DOHH2 (cell line): Measurements from ENCODE around the gene NBEA.
"Not testable (repeated sequence)": the region's sequence is repeated elsewhere in the genome, so short reads cannot be mapped to it uniquely, and the experiment has no call there.

Experiments
- H3F3A ChIP-seq: fragments of 200-600 bp; sonication (generic), shearing (Covaris generic); 2 replicates; pipeline ENCODE4 v1.6.0; 2016; ENCODE audit warnings: antibody characterized with exemption, mild to moderate bottlenecking; ENCODE audit not compliant: control insufficient read depth, insufficient read depth
- H3K27ac ChIP-seq: fragments of 200-600 bp; sonication (generic); 2 replicates; pipeline ENCODE4 v1.5.1; 2014; ENCODE audit warnings: low read depth, mild to moderate bottlenecking, low read length, moderate library complexity
- H3K27me3 ChIP-seq: fragments of 200-600 bp; sonication (generic); 2 replicates; pipeline ENCODE4 v1.6.1; 2014; ENCODE audit warnings: mild to moderate bottlenecking, low read length, mixed read lengths; ENCODE audit not compliant: control insufficient read depth
- H3K36me3 ChIP-seq: fragments of 200-600 bp; sonication (generic); 2 replicates; pipeline ENCODE4 v1.6.1; 2014; ENCODE audit warnings: mild to moderate bottlenecking, low read length, moderate library complexity, mixed read lengths; ENCODE audit not compliant: control insufficient read depth
- H3K4me1 ChIP-seq: fragments of 200-600 bp; sonication (generic); 2 replicates; pipeline ENCODE4 v1.6.1; 2014; ENCODE audit warnings: mild to moderate bottlenecking, low read length, mixed read lengths; ENCODE audit not compliant: control insufficient read depth
- H3K4me2 ChIP-seq: fragments of 200-600 bp; sonication (generic); 2 replicates; pipeline ENCODE4 v1.6.0; 2014; ENCODE audit warnings: mild to moderate bottlenecking, low read length, moderate library complexity
- H3K4me3 ChIP-seq: fragments of 200-600 bp; sonication (generic); 2 replicates; pipeline ENCODE4 v1.5.1; 2014; ENCODE audit warnings: mild to moderate bottlenecking, low read length, mixed read lengths
- H3K79me2 ChIP-seq: fragments of 200-600 bp; sonication (generic); 2 replicates; pipeline ENCODE4 v1.6.1; 2014; ENCODE audit warnings: mild to moderate bottlenecking, low read length, mixed read lengths; ENCODE audit not compliant: control insufficient read depth
- H3K9me2 ChIP-seq: fragments of 200-600 bp; sonication (generic); replicated peaks from 2 replicates; pipeline ENCODE4 v1.6.1; 2014; ENCODE audit warnings: mild to moderate bottlenecking, low read length, mixed read lengths; ENCODE audit not compliant: control insufficient read depth
- H3K9me3 ChIP-seq: fragments of 200-600 bp; sonication (generic); 2 replicates; pipeline ENCODE4 v1.6.1; 2014; ENCODE audit warnings: antibody characterized with exemption, low read length, mixed read lengths; ENCODE audit not compliant: control insufficient read depth, insufficient read depth
- H4K20me1 ChIP-seq: fragments of 200-600 bp; sonication (generic); 2 replicates; pipeline ENCODE4 v1.6.0; 2014; ENCODE audit warnings: low read depth, mild to moderate bottlenecking, antibody characterized with exemption, low read length, moderate library complexity; ENCODE audit not compliant: control insufficient read depth, insufficient read depth
- EZH2phosphoT487 ChIP-seq: fragments of 200-600 bp; sonication (generic); IDR thresholded peaks from 2 replicates; pipeline ENCODE4 v1.6.1; 2017; ENCODE audit warnings: borderline replicate concordance, mild to moderate bottlenecking, antibody characterized with exemption, low read length, moderate library complexity, mixed read lengths
- TF ChIP-seq, protein P1 (sequence below): fragments of 200-600 bp; sonication (generic); IDR thresholded peaks from one replicate; pipeline ENCODE4 v1.5.1; 2014; ENCODE audit warnings: antibody characterized with exemption, mild to moderate bottlenecking, low read depth, low read length; ENCODE audit not compliant: poor library complexity, severe bottlenecking

NBEA gene

DNA sequence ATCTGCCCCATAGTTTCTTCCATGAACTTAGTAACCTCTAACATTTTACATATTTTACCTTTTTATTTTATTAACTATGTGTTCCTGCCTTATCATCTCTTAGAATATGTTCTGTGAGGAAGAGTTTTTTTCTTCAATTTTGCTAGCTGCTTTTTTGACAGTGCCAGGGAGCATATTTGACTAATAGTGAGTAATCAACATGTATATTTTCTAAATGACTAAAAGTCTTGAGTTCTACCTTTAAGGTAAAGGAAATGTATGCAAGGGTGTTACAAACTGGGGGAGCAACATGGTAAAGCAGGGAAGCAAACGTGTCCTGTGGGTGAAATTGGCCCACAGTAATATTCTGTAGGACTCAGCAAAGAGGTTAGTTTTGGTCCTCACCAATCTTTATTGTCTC, 165.5 kb downstream of the NBEA start:
- Histone ChIP-seq H3K9me2 (no peaks in the 10 kb centered on the region), H3K27ac (no peak overlapping the region), H3K4me2 (no peak overlapping the region), H3F3A (no peaks in the 10 kb centered on the region), H3K79me2 (no peaks in the 10 kb centered on the region), H3K36me3 (no peaks in the 10 kb centered on the region), H3K4me1 (no peaks in the 10 kb centered on the region), H4K20me1 (no peaks in the 10 kb centered on the region), H3K9me3 (no peaks in the 10 kb centered on the region), H3K27me3 (no peaks in the 10 kb centered on the region), H3K4me3 (no peak overlapping the region)
- TF ChIP-seq, protein P1, sequence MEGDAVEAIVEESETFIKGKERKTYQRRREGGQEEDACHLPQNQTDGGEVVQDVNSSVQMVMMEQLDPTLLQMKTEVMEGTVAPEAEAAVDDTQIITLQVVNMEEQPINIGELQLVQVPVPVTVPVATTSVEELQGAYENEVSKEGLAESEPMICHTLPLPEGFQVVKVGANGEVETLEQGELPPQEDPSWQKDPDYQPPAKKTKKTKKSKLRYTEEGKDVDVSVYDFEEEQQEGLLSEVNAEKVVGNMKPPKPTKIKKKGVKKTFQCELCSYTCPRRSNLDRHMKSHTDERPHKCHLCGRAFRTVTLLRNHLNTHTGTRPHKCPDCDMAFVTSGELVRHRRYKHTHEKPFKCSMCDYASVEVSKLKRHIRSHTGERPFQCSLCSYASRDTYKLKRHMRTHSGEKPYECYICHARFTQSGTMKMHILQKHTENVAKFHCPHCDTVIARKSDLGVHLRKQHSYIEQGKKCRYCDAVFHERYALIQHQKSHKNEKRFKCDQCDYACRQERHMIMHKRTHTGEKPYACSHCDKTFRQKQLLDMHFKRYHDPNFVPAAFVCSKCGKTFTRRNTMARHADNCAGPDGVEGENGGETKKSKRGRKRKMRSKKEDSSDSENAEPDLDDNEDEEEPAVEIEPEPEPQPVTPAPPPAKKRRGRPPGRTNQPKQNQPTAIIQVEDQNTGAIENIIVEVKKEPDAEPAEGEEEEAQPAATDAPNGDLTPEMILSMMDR = no peak
- TF ChIP-seq EZH2phosphoT487 = no peak

- not testable (repeated sequence) for H3K4me1 ChIP-seq, H3K4me2 ChIP-seq, H4K20me1 ChIP-seq, H3K79me2 ChIP-seq, H3K27me3 ChIP-seq, H3K27ac ChIP-seq, H3K4me3 ChIP-seq, H3F3A ChIP-seq, H3K9me3 ChIP-seq, H3K9me2 ChIP-seq, H3K36me3 ChIP-seq
Observed at GRCh38 chr13:35113612-35114011, 171.5 kb downstream of the NBEA start.

DNA sequence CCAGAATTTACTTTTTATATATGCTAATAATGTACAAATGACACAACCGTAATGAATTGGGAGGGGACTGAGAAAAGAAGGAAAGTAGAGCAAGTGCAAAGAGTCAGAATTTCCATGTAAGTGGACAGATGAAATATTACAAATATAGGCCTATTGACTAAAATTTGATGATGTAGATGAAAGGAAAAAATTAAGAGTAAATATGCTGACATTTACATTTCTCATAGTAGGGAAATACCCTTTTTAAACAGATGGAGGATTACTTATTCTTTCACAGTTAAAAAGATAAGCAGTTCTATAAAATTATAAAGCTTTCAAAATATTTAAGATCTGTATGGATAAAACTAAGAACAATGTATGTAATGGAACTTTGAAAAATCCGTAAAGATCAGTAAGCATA, 185.4 kb downstream of the NBEA start:
- no peaks in the 10 kb centered on the region for H3F3A ChIP-seq
- H3K9me3 ChIP-seq = no peaks in the 10 kb centered on the region
- no peaks in the 10 kb centered on the region for H3K36me3 ChIP-seq
- no peak overlapping the region for H3K27ac ChIP-seq
- H4K20me1 ChIP-seq = no peaks in the 10 kb centered on the region
- H3K79me2 ChIP-seq = no peaks in the 10 kb centered on the region
- H3K27me3 ChIP-seq = no peaks in the 10 kb centered on the region
- no peaks in the 10 kb centered on the region for H3K4me1 ChIP-seq
- TF ChIP-seq, protein P1 = no peak
- TF ChIP-seq EZH2phosphoT487 = no peak
- no peak overlapping the region for H3K4me3 ChIP-seq
- no peaks in the 10 kb centered on the region for H3K9me2 ChIP-seq
- H3K4me2 ChIP-seq = no peak overlapping the region

- Histone ChIP-seq H3K9me2 (no peaks in the 10 kb centered on the region), H3F3A (no peaks in the 10 kb centered on the region), H3K4me2 (no peak overlapping the region), H3K36me3 (no peaks in the 10 kb centered on the region), H4K20me1 (no peaks in the 10 kb centered on the region), H3K79me2 (no peaks in the 10 kb centered on the region), H3K27ac (no peak overlapping the region), H3K27me3 (no peaks in the 10 kb centered on the region), H3K9me3 (no peaks in the 10 kb centered on the region), H3K4me3 (no peak overlapping the region), H3K4me1 (no peaks in the 10 kb centered on the region)
- TF ChIP-seq EZH2phosphoT487 = no peak
- TF ChIP-seq, protein P1 = no peak
Observed at GRCh38 chr13:35129500-35129899, 187.4 kb downstream of the NBEA start.
